ENCODE results near the gene MIPEP.

DNA sequence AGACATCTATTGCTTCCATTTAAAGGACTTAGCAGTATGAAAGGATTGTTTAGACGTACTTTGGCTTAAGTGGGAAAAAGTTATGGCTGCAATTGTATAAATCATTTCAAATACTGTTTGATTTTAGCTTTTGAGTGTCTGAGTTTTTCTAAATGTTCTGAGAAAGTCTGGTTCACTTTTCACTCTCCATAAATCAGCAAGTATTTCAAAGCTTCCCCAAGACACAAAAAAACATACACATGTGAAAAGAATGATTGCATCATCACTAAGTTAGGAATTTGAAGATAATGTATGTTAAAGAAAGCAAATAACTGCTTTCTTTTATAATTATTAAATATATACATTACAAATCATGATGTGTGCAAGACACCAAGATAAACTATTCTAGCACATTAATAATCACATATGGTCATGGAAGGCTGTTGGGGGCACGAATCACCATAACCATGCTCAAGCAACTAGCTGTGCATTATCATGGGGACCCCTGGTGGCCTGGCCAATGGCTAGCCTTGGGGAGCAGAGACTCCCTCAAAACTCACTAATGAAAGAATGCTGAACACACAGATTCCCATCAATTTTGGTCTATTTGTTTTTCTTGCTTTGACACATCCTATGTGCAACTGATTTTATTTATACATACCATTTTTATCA lies 111.1 kb downstream of the MIPEP start:
- TF ChIP-seq EP300 (IDR thresholded peaks at IDR 0.05) (no peak), POLR2AphosphoS5 (IDR thresholded peaks at IDR 0.05) (no peak)
- TF ChIP-seq, protein P1, sequence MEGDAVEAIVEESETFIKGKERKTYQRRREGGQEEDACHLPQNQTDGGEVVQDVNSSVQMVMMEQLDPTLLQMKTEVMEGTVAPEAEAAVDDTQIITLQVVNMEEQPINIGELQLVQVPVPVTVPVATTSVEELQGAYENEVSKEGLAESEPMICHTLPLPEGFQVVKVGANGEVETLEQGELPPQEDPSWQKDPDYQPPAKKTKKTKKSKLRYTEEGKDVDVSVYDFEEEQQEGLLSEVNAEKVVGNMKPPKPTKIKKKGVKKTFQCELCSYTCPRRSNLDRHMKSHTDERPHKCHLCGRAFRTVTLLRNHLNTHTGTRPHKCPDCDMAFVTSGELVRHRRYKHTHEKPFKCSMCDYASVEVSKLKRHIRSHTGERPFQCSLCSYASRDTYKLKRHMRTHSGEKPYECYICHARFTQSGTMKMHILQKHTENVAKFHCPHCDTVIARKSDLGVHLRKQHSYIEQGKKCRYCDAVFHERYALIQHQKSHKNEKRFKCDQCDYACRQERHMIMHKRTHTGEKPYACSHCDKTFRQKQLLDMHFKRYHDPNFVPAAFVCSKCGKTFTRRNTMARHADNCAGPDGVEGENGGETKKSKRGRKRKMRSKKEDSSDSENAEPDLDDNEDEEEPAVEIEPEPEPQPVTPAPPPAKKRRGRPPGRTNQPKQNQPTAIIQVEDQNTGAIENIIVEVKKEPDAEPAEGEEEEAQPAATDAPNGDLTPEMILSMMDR (IDR thresholded peaks at IDR 0.05), result no peak
